RWPE1 (cell line): Measurements from ENCODE around the gene TPSG1.

Experiments
- CTCF ChIA-PET: fragments of 350-600 bp; sonication (Branson Sonifier 250); formaldehyde crosslinking; extraction: SDS; loops from one replicate; lab custom pipeline; 2021; lab: Yijun Ruan, JAX
- POLR2A ChIA-PET: fragments of 400-600 bp; formaldehyde crosslinking; extraction: SDS; loops from one replicate; lab custom pipeline; 2020; ENCODE audit warnings: antibody characterized with exemption; ENCODE audit not compliant: low non-redundant PET; lab: Yijun Ruan, JAX
- DNase-seq: peaks from one replicate; pipeline ENCODE4 v3.0.0; 2012; ENCODE audit warnings: low spot score
- H3K27ac ChIP-seq: fragments of 450-650 bp; 2 replicates; pipeline ENCODE4 v1.5.1; 2017
- TF ChIP-seq, protein P1 (sequence below): fragments of 450-650 bp; conservative IDR thresholded peaks from 2 replicates; pipeline ENCODE4 v1.5.1; 2017; ENCODE audit warnings: low read depth, mild to moderate bottlenecking

TPSG1 gene

DNA sequence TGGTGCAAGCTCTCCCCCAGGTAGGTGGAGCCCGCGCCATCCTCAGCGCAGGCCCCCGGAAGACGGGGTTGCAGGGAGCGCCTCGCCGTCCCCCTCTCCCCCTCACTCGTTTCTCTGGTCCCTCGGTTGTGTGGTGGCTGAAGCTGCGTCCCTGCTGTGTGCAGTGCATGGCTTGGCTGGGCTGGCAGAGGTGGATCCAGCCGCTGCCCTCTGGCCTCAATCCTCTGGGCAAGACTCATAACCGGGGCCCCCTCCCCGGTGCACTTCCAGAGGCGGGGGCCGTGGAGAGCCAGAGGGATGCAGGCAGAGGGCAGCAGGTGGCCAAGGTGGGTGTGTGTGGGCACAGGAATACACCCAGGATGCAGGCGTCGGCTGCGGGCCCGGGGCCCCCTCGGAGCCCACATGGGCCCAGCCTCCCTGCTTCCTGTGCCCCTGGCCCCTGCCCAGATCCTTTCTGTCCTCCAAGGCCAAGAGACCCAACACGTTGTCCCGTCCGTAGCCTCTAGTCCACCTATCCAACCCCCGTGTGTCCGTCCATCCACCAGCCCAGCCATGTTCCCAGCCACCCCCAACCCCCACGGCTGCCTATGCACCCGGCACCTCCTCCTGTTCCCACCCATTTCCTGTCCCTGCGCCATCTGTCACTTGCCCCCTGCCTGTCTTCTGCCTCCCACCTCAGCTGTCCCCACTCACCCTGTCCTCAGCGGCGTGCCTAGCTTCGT is 9.3 kb downstream of the TPSG1 start:
- POLR2A ChIA-PET = no interaction called here
- TF ChIP-seq, protein P1, sequence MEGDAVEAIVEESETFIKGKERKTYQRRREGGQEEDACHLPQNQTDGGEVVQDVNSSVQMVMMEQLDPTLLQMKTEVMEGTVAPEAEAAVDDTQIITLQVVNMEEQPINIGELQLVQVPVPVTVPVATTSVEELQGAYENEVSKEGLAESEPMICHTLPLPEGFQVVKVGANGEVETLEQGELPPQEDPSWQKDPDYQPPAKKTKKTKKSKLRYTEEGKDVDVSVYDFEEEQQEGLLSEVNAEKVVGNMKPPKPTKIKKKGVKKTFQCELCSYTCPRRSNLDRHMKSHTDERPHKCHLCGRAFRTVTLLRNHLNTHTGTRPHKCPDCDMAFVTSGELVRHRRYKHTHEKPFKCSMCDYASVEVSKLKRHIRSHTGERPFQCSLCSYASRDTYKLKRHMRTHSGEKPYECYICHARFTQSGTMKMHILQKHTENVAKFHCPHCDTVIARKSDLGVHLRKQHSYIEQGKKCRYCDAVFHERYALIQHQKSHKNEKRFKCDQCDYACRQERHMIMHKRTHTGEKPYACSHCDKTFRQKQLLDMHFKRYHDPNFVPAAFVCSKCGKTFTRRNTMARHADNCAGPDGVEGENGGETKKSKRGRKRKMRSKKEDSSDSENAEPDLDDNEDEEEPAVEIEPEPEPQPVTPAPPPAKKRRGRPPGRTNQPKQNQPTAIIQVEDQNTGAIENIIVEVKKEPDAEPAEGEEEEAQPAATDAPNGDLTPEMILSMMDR = no peak
- H3K27ac ChIP-seq = no peak overlapping the region
- DNase-seq = no peak
- CTCF ChIA-PET = no interaction called here

DNA sequence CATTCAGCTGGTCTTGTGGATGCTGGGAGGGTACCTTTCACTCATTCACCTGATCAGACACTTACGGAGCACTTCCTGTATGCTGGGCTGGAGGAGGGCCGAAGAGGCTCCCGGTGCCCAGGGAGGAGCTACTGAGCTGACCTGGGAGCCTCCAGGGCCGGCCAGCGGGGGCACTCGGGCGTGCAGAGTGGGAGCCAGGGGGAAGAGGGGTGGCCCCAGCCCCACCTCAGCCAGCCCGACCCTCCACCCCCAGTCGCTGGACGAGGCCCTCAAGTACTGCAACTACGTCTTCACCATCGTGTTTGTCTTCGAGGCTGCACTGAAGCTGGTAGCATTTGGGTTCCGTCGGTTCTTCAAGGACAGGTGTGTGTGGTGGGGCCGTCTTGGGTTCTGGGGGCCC is 10.3 kb downstream of the TPSG1 start:
- TF ChIP-seq, protein P1 = no peak
- no peak for DNase-seq
- H3K27ac ChIP-seq = no peak overlapping the region
- ChIA-PET POLR2A (no interaction called here), CTCF (no interaction called here)

DNA sequence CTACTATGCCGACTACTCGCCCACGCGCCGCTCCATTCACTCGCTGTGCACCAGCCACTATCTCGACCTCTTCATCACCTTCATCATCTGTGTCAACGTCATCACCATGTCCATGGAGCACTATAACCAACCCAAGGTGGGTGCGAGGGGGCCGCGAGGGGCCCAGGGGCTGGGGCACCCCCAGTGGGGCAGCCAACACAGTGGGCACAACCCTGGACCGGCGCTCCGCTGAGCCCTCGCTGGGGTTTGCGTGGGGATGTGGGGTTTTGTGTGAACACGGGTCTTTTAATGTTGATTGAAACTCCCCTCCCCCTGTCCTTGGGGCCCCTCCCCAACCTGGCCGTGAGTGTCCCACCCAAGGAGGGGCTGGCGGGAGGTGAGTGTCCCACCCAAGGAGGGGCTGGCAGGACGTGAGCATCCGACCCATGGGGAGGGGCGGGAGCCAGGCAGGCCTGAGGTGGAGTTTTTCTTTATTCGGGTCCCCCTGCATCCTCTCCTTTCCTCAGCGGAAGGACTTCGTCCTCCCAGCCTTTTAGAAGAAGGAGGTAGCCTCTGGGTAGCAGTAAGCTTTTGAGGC is 11.2 kb downstream of the TPSG1 start:
- no peak overlapping the region for H3K27ac ChIP-seq
- ChIA-PET POLR2A (no interaction called here), CTCF (no interaction called here)
- TF ChIP-seq, protein P1 = no peak
- no peak for DNase-seq

DNA sequence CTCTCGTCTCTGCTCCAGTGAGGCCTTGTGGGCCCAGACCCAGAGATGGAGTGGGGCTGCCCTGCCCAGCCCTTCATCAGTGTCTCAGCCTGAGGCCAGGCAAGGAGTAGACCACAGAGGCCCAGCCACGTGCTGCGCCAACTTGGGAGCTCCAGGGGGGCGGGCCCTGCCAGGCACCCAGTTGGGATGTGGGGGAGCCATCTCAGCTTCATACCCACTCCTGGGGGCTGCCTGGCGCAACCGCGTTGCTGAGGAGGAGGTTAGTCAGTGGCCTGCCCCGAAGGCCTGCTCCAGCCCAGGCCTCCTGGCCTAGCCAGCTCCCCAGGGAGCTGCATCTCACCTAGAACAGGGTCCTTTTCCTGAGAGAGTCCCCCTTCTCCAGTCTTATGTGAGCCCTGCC is 11.8 kb downstream of the TPSG1 start:
- CTCF ChIA-PET = no interaction called here
- DNase-seq = no peak
- TF ChIP-seq, protein P1 = no peak
- POLR2A ChIA-PET = no interaction called here
- no peak overlapping the region for H3K27ac ChIP-seq

DNA sequence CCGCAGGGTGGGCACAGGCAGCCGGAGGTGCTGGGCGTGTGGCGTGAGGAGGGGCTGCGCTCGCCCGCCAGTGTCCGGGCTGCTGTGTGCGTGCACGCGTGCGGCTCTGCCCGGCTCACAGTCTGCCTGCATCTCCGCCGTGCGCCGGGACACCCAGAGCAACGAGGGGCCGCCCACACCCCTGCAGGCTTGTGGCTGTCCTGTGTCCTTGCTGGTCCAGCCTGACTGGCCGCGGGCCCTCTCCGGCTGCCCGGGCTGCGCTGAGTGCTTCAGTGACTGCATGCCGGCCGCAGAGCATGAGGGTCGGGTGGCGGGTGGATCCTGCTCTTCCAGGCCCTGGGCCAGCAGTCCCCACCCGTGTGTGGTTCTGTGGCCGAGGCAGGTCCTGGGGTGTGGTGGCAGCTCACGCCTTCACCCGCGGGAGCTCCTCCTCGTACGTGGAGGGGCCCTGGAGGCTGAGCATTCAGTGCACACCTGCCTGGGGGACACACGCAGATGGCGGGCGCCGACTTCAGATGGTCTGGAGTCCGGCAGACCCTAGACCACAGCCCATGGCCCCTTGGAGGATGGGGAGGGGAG is 12.4 kb downstream of the TPSG1 start:
- CTCF ChIA-PET = no interaction called here
- TF ChIP-seq, protein P1 = no peak
- no peak overlapping the region for H3K27ac ChIP-seq
- DNase-seq = no peak
- POLR2A ChIA-PET = no interaction called here

DNA sequence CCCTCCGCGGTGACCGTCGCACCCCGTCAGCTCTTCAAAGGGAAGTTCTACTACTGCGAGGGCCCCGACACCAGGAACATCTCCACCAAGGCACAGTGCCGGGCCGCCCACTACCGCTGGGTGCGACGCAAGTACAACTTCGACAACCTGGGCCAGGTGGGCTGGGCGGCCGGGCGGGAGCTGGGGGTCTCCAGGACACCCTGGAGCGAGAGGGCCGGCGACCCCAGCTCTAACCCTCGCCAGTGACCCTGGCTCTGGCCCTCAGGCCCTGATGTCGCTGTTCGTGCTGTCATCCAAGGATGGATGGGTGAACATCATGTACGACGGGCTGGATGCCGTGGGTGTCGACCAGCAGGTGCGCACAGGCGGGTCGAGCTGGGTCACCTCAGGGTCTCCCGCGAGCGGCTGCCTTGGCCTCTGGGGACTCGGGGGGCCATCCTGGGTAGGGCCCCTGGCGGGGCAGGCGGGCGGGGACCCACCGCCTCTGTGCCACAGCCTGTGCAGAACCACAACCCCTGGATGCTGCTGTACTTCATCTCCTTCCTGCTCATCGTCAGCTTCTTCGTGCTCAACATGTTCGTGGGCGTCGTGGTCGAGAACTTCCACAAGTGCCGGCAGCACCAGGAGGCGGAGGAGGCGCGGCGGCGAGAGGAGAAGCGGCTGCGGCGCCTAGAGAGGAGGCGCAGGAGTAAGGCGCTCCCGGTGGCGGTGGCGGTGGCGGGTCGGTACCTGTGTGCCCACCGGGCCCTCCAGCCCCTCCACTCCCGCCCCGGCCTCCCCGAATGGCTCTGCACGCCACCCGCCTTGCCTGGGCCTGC is 13.4 kb downstream of the TPSG1 start:
- TF ChIP-seq, protein P1 = no peak
- DNase-seq = no peak
- ChIA-PET POLR2A (no interaction called here), CTCF (no interaction called here)
- H3K27ac ChIP-seq = no peak overlapping the region
